ENCODE data around the gene STIP1.
"Not testable (repeated sequence)": the region's sequence is repeated elsewhere in the genome, so short reads cannot be mapped to it uniquely, and the experiment has no call there.

Gene STIP1

GRCh38 chr11:64240435-64241240, 54.7 kb downstream of the STIP1 start, which contains the start of gene FKBP2:
FKBP2 (plus strand) TSS chr11:64241095; CDS start chr11:64242388, 1,293 bp downstream.
- Histone ChIP-seq H3K27me3 (ENCODE audit: insufficient read depth, low read length) (no peaks in the 10 kb centered on the region), H2AFZ (ENCODE audit: low read length, unreplicated experiment) (peak within 1 kb of the TSS; percentile 19), H3K4me3 (ENCODE audit: low read depth, low read length) (peak within 1 kb of the TSS; percentile 84), H3K36me3 (ENCODE audit: insufficient read depth, low read length) (no peaks in the 10 kb centered on the region), H3K4me1 (ENCODE audit: control insufficient read depth, insufficient read depth, low read length, unreplicated experiment) (peaks cover 35% of the 10 kb centered on the region), H3K79me2 (ENCODE audit: control insufficient read depth, insufficient read depth, low read length, unreplicated experiment) (peaks cover 33% of the 10 kb centered on the region), H3K27ac (ENCODE audit: low read depth, low read length) (peak within 1 kb of the TSS; percentile 88)

DNA sequence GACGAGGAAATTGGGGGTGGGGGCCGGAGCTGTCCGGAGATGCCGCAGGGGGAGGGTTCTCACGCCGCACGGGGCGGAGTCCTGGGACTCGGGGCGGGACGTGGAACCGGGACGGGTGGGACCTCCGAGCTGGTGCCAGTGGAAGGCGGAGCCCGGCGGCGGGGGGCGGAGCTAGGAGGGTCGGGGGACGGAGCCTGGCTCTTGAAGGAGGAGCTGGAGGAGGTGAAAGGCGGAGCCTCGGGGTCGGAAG, 55.2 kb downstream of the STIP1 start:
- H3K4me1 ChIP-seq (ENCODE audit: control insufficient read depth, insufficient read depth, low read length, unreplicated experiment): peaks cover 35% of the 10 kb centered on the region
- peaks cover 36% of the 10 kb centered on the region for H3K79me2 ChIP-seq (ENCODE audit: control insufficient read depth, insufficient read depth, low read length, unreplicated experiment)
- peak overlapping the region; percentile 84 for H3K4me3 ChIP-seq (ENCODE audit: low read depth, low read length)
- H3K27me3 ChIP-seq (ENCODE audit: insufficient read depth, low read length): no peaks in the 10 kb centered on the region
- H3K36me3 ChIP-seq (ENCODE audit: insufficient read depth, low read length): no peaks in the 10 kb centered on the region
- H3K27ac ChIP-seq (ENCODE audit: low read depth, low read length): peak overlapping the region; percentile 88
- H2AFZ ChIP-seq (ENCODE audit: low read length, unreplicated experiment): no peak overlapping the region

- H3K4me1 ChIP-seq (ENCODE audit: control insufficient read depth, insufficient read depth, low read length, unreplicated experiment): peaks cover 35% of the 10 kb centered on the region
- H3K27me3 ChIP-seq (ENCODE audit: insufficient read depth, low read length): no peaks in the 10 kb centered on the region
- peaks cover 37% of the 10 kb centered on the region for H3K79me2 ChIP-seq (ENCODE audit: control insufficient read depth, insufficient read depth, low read length, unreplicated experiment)
- peak overlapping the region; percentile 41 for H3K27ac ChIP-seq (ENCODE audit: low read depth, low read length)
- peak overlapping the region; percentile 84 for H3K4me3 ChIP-seq (ENCODE audit: low read depth, low read length)
- no peaks in the 10 kb centered on the region for H3K36me3 ChIP-seq (ENCODE audit: insufficient read depth, low read length)
- no peak overlapping the region for H2AFZ ChIP-seq (ENCODE audit: low read length, unreplicated experiment)
Measured at GRCh38 chr11:64241491-64242374, 55.8 kb downstream of the STIP1 start.

DNA sequence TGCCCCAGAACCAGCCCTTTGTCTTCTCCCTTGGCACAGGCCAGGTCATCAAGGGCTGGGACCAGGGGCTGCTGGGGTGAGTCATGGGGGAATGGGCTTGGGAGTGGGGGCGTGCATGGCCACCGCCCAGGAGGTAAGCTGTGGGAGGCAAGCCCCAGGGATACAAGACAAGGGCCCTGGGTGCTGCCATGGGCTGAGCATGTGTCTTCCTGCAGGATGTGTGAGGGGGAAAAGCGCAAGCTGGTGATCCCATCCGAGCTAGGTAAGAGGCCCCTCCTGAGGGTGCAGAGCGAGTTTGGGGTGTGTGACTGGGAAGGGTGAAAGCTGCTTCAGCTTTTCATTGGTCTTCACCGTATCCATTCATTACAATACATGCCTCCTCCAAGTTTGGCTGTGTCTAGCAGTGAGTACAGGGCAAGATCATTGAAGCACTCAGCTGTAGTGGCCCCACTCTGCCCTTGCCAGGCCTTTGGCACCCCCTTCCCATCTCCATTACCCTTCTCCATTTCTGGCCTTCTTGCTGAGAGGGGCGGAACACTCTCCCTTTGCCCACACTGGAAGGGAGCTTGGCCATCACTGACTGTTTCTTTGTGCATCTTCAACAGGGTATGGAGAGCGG, 57.4 kb downstream of the STIP1 start:
- no peak overlapping the region for H2AFZ ChIP-seq (ENCODE audit: low read length, unreplicated experiment)
- H3K79me2 ChIP-seq (ENCODE audit: control insufficient read depth, insufficient read depth, low read length, unreplicated experiment): peaks cover 37% of the 10 kb centered on the region
- H3K4me1 ChIP-seq (ENCODE audit: control insufficient read depth, insufficient read depth, low read length, unreplicated experiment): peaks cover 40% of the 10 kb centered on the region
- no peaks in the 10 kb centered on the region for H3K36me3 ChIP-seq (ENCODE audit: insufficient read depth, low read length)
- H3K27me3 ChIP-seq (ENCODE audit: insufficient read depth, low read length): no peaks in the 10 kb centered on the region
- no peak overlapping the region for H3K27ac ChIP-seq (ENCODE audit: low read depth, low read length)
- peak overlapping the region; percentile 31; the same call in 1 of the 2 replicates for H3K4me3 ChIP-seq (ENCODE audit: low read depth, low read length)

- no peak overlapping the region for H2AFZ ChIP-seq (ENCODE audit: low read length, unreplicated experiment)
- no peaks in the 10 kb centered on the region for H3K27me3 ChIP-seq (ENCODE audit: insufficient read depth, low read length)
- H3K4me1 ChIP-seq (ENCODE audit: control insufficient read depth, insufficient read depth, low read length, unreplicated experiment): peaks cover 40% of the 10 kb centered on the region
- H3K36me3 ChIP-seq (ENCODE audit: insufficient read depth, low read length): no peaks in the 10 kb centered on the region
- no peak overlapping the region; the same call in 1 of the 2 replicates for H3K4me3 ChIP-seq (ENCODE audit: low read depth, low read length)
- peaks cover 37% of the 10 kb centered on the region for H3K79me2 ChIP-seq (ENCODE audit: control insufficient read depth, insufficient read depth, low read length, unreplicated experiment)
- H3K27ac ChIP-seq (ENCODE audit: low read depth, low read length): no peak overlapping the region
Measured at GRCh38 chr11:64244107-64244506, 58.1 kb downstream of the STIP1 start.

DNA sequence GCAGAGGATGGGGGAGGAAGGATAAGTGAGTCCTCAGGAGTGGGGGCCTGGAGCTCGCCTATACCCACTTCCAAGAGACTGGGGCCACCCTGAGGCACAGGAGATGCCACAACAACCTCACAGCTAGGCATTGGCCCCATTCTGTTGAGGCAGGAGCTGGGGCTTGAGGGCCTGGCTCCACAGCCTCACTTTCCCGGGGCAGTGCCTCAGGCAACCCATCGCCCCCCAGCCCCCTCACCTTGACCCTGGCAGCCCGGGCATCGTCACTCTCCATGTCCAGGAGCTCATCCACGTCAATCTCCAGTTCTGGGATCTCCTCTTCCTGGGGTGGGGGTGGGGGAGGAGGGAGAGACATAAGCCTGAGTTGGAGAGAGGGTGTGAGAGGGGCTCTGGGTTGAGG, 59.0 kb downstream of the STIP1 start:
- no peak overlapping the region for H2AFZ ChIP-seq (ENCODE audit: low read length, unreplicated experiment)
- H3K4me1 ChIP-seq (ENCODE audit: control insufficient read depth, insufficient read depth, low read length, unreplicated experiment): peaks cover 40% of the 10 kb centered on the region
- H3K79me2 ChIP-seq (ENCODE audit: control insufficient read depth, insufficient read depth, low read length, unreplicated experiment): peaks cover 37% of the 10 kb centered on the region
- H3K27me3 ChIP-seq (ENCODE audit: insufficient read depth, low read length): no peaks in the 10 kb centered on the region
- H3K4me3 ChIP-seq (ENCODE audit: low read depth, low read length): peak overlapping the region; percentile 96
- peak overlapping the region; percentile 57 for H3K27ac ChIP-seq (ENCODE audit: low read depth, low read length)
- no peaks in the 10 kb centered on the region for H3K36me3 ChIP-seq (ENCODE audit: insufficient read depth, low read length)

DNA sequence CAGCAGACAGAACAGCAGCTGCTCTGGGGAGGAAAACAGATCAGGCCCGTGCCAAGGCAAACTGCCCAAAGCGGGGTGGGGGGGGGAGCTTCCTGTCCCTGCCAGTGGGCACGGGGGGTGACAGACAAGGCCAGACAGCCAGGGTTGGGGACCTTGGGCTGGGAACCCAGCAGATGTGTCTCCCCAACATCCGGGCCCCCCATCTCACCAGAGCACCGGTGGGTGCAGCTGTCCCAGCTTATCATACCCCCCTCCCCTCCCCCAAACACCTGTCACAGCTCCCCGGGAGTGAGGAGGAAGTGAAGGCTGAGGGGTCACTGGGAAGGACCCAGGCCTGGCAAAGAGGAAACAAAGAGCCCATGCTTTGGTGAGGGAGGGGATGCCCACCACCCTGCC, 59.4 kb downstream of the STIP1 start:
- H3K27me3 ChIP-seq (ENCODE audit: insufficient read depth, low read length): no peaks in the 10 kb centered on the region
- peaks cover 36% of the 10 kb centered on the region for H3K4me1 ChIP-seq (ENCODE audit: control insufficient read depth, insufficient read depth, low read length, unreplicated experiment)
- peaks cover 37% of the 10 kb centered on the region for H3K79me2 ChIP-seq (ENCODE audit: control insufficient read depth, insufficient read depth, low read length, unreplicated experiment)
- peak overlapping the region; percentile 96 for H3K4me3 ChIP-seq (ENCODE audit: low read depth, low read length)
- H3K27ac ChIP-seq (ENCODE audit: low read depth, low read length): peak overlapping the region; percentile 57
- H3K36me3 ChIP-seq (ENCODE audit: insufficient read depth, low read length): no peaks in the 10 kb centered on the region
- H2AFZ ChIP-seq (ENCODE audit: low read length, unreplicated experiment): no peak overlapping the region

DNA sequence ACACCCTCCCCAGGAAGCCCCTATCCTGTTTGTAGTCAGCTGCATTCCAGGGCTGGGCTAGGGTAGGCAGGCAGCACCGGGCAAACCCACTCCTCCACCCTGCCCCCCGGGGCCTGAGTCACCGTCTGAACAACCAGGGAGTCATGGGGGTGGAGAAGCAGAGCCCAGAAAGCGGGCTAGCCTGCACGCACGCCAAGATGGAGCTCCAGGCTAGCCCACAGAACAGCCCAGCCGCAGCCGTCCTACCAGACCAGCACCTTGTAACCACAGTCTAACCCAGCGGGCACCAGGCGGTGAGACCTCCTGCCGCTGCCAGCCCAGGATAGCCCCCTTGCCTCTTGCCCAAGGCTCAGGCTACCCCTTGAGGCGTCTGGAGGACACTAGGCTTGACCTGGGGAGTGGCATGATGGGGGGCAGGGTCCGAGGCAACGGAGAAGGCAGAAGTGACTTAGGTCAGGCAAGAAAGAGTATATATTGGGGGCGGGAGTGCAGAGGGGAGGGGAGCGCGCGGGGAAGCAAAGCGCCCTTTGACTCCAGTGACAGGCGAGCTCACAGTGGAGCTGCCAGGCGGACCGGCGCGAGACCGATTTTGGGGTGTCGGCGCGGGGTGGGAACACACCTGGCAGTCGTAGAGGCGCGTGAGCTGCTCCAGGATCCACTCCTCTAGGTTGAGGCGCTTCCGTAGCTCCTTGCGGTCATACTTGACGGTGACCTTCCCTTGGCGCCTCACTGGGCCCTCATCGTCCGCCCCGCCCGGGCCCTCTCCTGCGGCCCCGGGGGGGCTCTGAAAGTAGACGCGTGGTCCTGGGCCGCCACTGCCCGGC, 60.0 kb downstream of the STIP1 start:
- Histone ChIP-seq H3K27ac (ENCODE audit: low read depth, low read length) (peak overlapping the region; percentile 78), H3K27me3 (ENCODE audit: insufficient read depth, low read length) (no peaks in the 10 kb centered on the region), H3K4me3 (ENCODE audit: low read depth, low read length) (peak overlapping the region; percentile 96), H3K36me3 (ENCODE audit: insufficient read depth, low read length) (no peaks in the 10 kb centered on the region), H3K79me2 (ENCODE audit: control insufficient read depth, insufficient read depth, low read length, unreplicated experiment) (peaks cover 37% of the 10 kb centered on the region), H2AFZ (ENCODE audit: low read length, unreplicated experiment) (no peak overlapping the region), H3K4me1 (ENCODE audit: control insufficient read depth, insufficient read depth, low read length, unreplicated experiment) (peaks cover 37% of the 10 kb centered on the region)

DNA sequence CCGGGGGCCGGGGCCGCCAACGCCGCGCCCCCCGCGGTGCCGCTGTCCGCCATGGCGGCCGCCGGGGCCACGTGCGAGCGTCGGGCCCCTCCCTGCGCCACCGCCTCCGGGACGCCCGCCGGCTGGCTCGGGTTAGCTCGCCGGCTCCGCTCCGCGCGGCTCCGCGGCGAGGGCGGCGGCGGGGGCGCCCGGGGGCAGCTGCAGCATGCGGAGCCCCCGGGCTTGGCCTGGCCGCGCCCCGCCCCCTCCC, 60.6 kb downstream of the STIP1 start:
- H3K27ac ChIP-seq (ENCODE audit: low read depth, low read length); H2AFZ ChIP-seq (ENCODE audit: low read length, unreplicated experiment); H3K36me3 ChIP-seq (ENCODE audit: insufficient read depth, low read length); H3K27me3 ChIP-seq (ENCODE audit: insufficient read depth, low read length): not testable (repeated sequence)
- peaks cover 37% of the 10 kb centered on the region for H3K4me1 ChIP-seq (ENCODE audit: control insufficient read depth, insufficient read depth, low read length, unreplicated experiment)
- peak overlapping the region; percentile 96 for H3K4me3 ChIP-seq (ENCODE audit: low read depth, low read length)
- peaks cover 38% of the 10 kb centered on the region for H3K79me2 ChIP-seq (ENCODE audit: control insufficient read depth, insufficient read depth, low read length, unreplicated experiment)
